ENCODE measurements around the gene CXXC1. TPM values are rescaled to one million over a fixed set of nuclear protein-coding genes. Genes with fewer than 3 reads are reported as not detected.

CXXC1 gene
- total and polyA plus RNA-seq, 2 donors (not counting 3 experiments of a cell fraction or from before 2014, with no cell fraction given) = 64.4 to 128 TPM

- intact Hi-C loops (cut with micrococcal nuclease) (loop anchor here (1.0 to 5.0 kb wide), 4 partner anchors 13 to 256 kb away; partner anchors contain the start of genes CXXC1 and MBD1), dilution Hi-C loops (cut with MboI; ENCODE audit: extremely low pct_ligation_motif_present, low sequenced_read_pairs) (no loop called here)
- Histone ChIP-seq H3K4me2 (ENCODE audit: insufficient read depth, low read length) (peak overlapping the region; percentile 87), H3K4me1 (ENCODE audit: control insufficient read depth, extremely low read depth, insufficient read depth, low read length) (peaks cover 10% of the 10 kb centered on the region), H3K27me3 (ENCODE audit: control insufficient read depth in 2 of 2, insufficient read depth in 2 of 2, low read length in 2 of 2) (peaks cover 1 to 6% of the 10 kb centered on the region in 2 experiments), H3K79me2 (ENCODE audit: control insufficient read depth, insufficient read depth, low read length) (no peaks in the 10 kb centered on the region), H2AFZ (ENCODE audit: low read depth, low read length) (peak overlapping the region; percentile 89), H3K27ac (ENCODE audit: insufficient read depth, low read depth, low read length) (peak overlapping the region; percentile 42), H3K9me1 (replicated peaks; ENCODE audit: control insufficient read depth, extremely low read depth, insufficient read depth, low read length) (no peaks in the 10 kb centered on the region), H3K36me3 (ENCODE audit: control insufficient read depth in 2 of 2, extremely low read depth in 1 of 2, insufficient read depth in 2 of 2, low read length in 2 of 2) (peaks cover 0 to 25% of the 10 kb centered on the region in 2 experiments), H3K9ac (replicated peaks; ENCODE audit: extremely low read depth, insufficient read depth, low read length) (peak overlapping the region; percentile 66), H3K4me3 (replicated peaks in 1 of 3; ENCODE audit: insufficient read depth in 1 of 3, low read depth in 1 of 3, low read length in 3 of 3) (peak overlapping the region; percentile 37 to 58 (median 45)), H4K20me1 (replicated peaks; ENCODE audit: control insufficient read depth, extremely low read depth, insufficient read depth, low read length) (no peaks in the 10 kb centered on the region), H3K9me3 (replicated peaks; ENCODE audit: control insufficient read depth, insufficient read depth, low read length) (no peaks in the 10 kb centered on the region)
- ChIA-PET CTCF (interaction anchor here (0.6 to 4.2 kb wide), 16 partner anchors 10 to 803 kb away, joined by 3 to 44 read pairs (median 4); partner anchors contain the start of genes MBD1 and SKA1), POLR2A (interaction anchor here (1.7 kb wide), 1 partner anchor 13 kb away, joined by 5 read pairs; the partner anchor contains the start of gene MBD1)
- TF ChIP-seq MYC (IDR thresholded peaks at IDR 0.05; ENCODE audit: low read depth, low read length) (no peak), POLR2AphosphoS5 (IDR thresholded peaks at IDR 0.05; ENCODE audit: insufficient read depth, low read depth, low read length) (peak; percentile 72), CTCF (IDR thresholded peaks at IDR 0.05; ENCODE audit: extremely low read depth in 1 of 2, insufficient read depth in 1 of 2, low read depth in 1 of 2, low read length in 2 of 2) (peak; percentile 90 to 98)
- BruUV-seq (replicated peaks) = no TSS peak
- DNase-seq (ENCODE audit: low read depth, low spot score) (peak; percentile 77), FAIRE-seq (peak; percentile 87)
Measured at GRCh38 chr18:50268022-50268747, 19.3 kb downstream of the CXXC1 start.

Data from endothelial cell of umbilical vein (primary cell).